H1 (cell line): ENCODE data around the gene SLC9A2. TPM values are rescaled to one million over a fixed set of nuclear protein-coding genes. Genes with fewer than 3 reads are reported as not detected.

Source experiments
- CTCF ChIA-PET: fragments of 300-600 bp; sonication (Branson Sonifier 250); formaldehyde crosslinking; loops from one replicate; lab custom pipeline; 2021; ENCODE audit not compliant: partially characterized antibody; lab: Charles Lee
- POLR2A ChIA-PET: fragments of 300-600 bp; sonication (Branson Sonifier 250); formaldehyde crosslinking; loops from one replicate; lab custom pipeline; 2021; ENCODE audit warnings: inconsistent platforms; ENCODE audit not compliant: partially characterized antibody; lab: Charles Lee
- DNase-seq, 2 experiments: peaks; one replicate each; pipeline versions ENCODE4 v3.0.0 to v3.0.0-alpha.2; 2010 to 2022; ENCODE audit warnings: low spot score in 2 of 2, low read depth in 1 of 2, mixed read lengths in 1 of 2
- FAIRE-seq: peaks from 2 replicates; lab custom pipeline; 2011; peaks lifted over from hg19 to GRCh38; lab: Jason Lieb, UNC
- H2AFZ ChIP-seq: 2 replicates; pipeline ENCODE4 v1.8.1; 2012; ENCODE audit warnings: low read length, inconsistent platforms
- H2AK5ac ChIP-seq: 2 replicates; pipeline ENCODE4 v1.6.1; 2013; ENCODE audit warnings: low read depth, low read length
- H2BK120ac ChIP-seq: replicated peaks from 2 replicates; pipeline ENCODE3; 2013; ENCODE audit warnings: low read depth, low read length, inconsistent platforms
- H2BK12ac ChIP-seq: 2 replicates; pipeline ENCODE4 v1.6.1; 2013; ENCODE audit warnings: low read depth, low read length
- H2BK15ac ChIP-seq: 2 replicates; pipeline ENCODE4 v1.6.1; 2013; ENCODE audit warnings: low read length
- H2BK20ac ChIP-seq: 2 replicates; pipeline ENCODE4 v1.6.1; 2013; ENCODE audit warnings: low read length
- H2BK5ac ChIP-seq: 2 replicates; pipeline ENCODE4 v1.6.1; 2013; ENCODE audit warnings: low read depth, low read length
- H3K14ac ChIP-seq: 2 replicates; pipeline ENCODE4 v1.6.1; 2013; ENCODE audit warnings: inconsistent platforms; ENCODE audit not compliant: insufficient read length
- H3K18ac ChIP-seq: 2 replicates; pipeline ENCODE4 v1.6.1; 2013; ENCODE audit warnings: low read length; ENCODE audit errors: extremely low read depth
- H3K23ac ChIP-seq: 2 replicates; pipeline ENCODE4 v1.6.1; 2013; ENCODE audit warnings: inconsistent platforms; ENCODE audit not compliant: insufficient read length
- H3K23me2 ChIP-seq: 2 replicates; pipeline ENCODE4 v1.6.1; 2013; ENCODE audit warnings: low read depth, low read length
- H3K27ac ChIP-seq: 2 replicates; pipeline ENCODE4 v1.6.1; 2011; ENCODE audit warnings: low read depth, low read length, inconsistent platforms
- H3K27me3 ChIP-seq, 4 experiments: replicated peaks in 1 of 4; 1 replicate in 1 of 4; 2 replicates in 3 of 4; pipeline versions ENCODE4 v1.6.1 to v1.8.1; 2011 to 2013; ENCODE audit warnings: low read length in 3 of 4, mild to moderate bottlenecking in 3 of 4, inconsistent platforms in 2 of 4, mixed read lengths in 2 of 4, moderate library complexity in 1 of 4; ENCODE audit not compliant: control insufficient read depth in 3 of 4, insufficient read depth in 3 of 4; ENCODE audit errors: extremely low read depth in 1 of 4
- H3K36me3 ChIP-seq, 4 experiments: 2 replicates each; pipeline versions ENCODE4 v1.6.1 to v1.8.1; 2011 to 2013; ENCODE audit warnings: mild to moderate bottlenecking in 4 of 4, low read length in 3 of 4, moderate library complexity in 2 of 4, control low read depth in 1 of 4, inconsistent platforms in 1 of 4; ENCODE audit not compliant: insufficient read depth in 4 of 4, control insufficient read depth in 2 of 4
- H3K4ac ChIP-seq: replicated peaks from 2 replicates; pipeline ENCODE3; 2013; ENCODE audit warnings: low read length, low read depth, mixed read lengths, inconsistent platforms; ENCODE audit not compliant: insufficient read length
- H3K4me1 ChIP-seq, 4 experiments: replicated peaks in 1 of 4; 1 replicate in 1 of 4; 2 replicates in 3 of 4; pipeline versions ENCODE4 v1.6.1 to v1.8.1; 2011 to 2013; ENCODE audit warnings: low read length in 3 of 4, inconsistent platforms in 2 of 4, mixed read lengths in 1 of 4; ENCODE audit not compliant: insufficient read depth in 4 of 4, control insufficient read depth in 3 of 4
- H3K4me2 ChIP-seq, 2 experiments: 2 replicates each; pipeline versions ENCODE4 v1.6.1 to v1.8.1; 2011 to 2013; ENCODE audit warnings: low read depth in 2 of 2, low read length in 2 of 2, control low read depth in 1 of 2, inconsistent platforms in 1 of 2, mild to moderate bottlenecking in 1 of 2; ENCODE audit not compliant: insufficient read depth in 1 of 2
- H3K4me3 ChIP-seq, 4 experiments: fragments of 200-600, 300-600 bp in 1 of 4; sonication (generic), shearing (Covaris generic), sonication (Bioruptor Twin) in 1 of 4; 2 replicates each; pipeline versions ENCODE4 v1.5.1 to v1.8.1; 2011 to 2016; ENCODE audit warnings: low read length in 4 of 4, low read depth in 3 of 4, control low read depth in 2 of 4, inconsistent platforms in 2 of 4, mild to moderate bottlenecking in 2 of 4, mixed read lengths in 1 of 4, moderate library complexity in 1 of 4; ENCODE audit not compliant: insufficient read depth in 2 of 4; ENCODE audit errors: extremely low read depth in 1 of 4
- H3K56ac ChIP-seq: replicated peaks from 2 replicates; pipeline ENCODE3; 2013; ENCODE audit warnings: low read depth, mild to moderate bottlenecking, mixed read lengths, low read length, inconsistent platforms; ENCODE audit not compliant: insufficient read length
- H3K79me1 ChIP-seq: 2 replicates; pipeline ENCODE4 v1.6.1; 2013; ENCODE audit warnings: low read depth, low read length, control low read depth
- H3K79me2 ChIP-seq, 2 experiments: 2 replicates each; pipeline versions ENCODE4 v1.6.1 to v1.8.1; 2012 to 2013; ENCODE audit warnings: low read length in 2 of 2, mild to moderate bottlenecking in 2 of 2, inconsistent platforms in 1 of 2; ENCODE audit not compliant: insufficient read depth in 2 of 2, control insufficient read depth in 1 of 2
- H3K9ac ChIP-seq, 4 experiments: replicated peaks in 1 of 4; 1 replicate in 1 of 4; 2 replicates in 3 of 4; pipeline versions ENCODE4 v1.6.1 to v1.8.1; 2011 to 2013; ENCODE audit warnings: low read depth in 3 of 4, low read length in 3 of 4, control low read depth in 2 of 4, mild to moderate bottlenecking in 2 of 4, moderate library complexity in 2 of 4, inconsistent platforms in 1 of 4; ENCODE audit errors: extremely low read depth in 1 of 4
- H3K9me3 ChIP-seq, 2 experiments: 2 replicates each; pipeline versions ENCODE4 v1.6.1 to v1.8.1; 2012 to 2013; ENCODE audit warnings: mild to moderate bottlenecking in 2 of 2, moderate library complexity in 2 of 2, control low read depth in 1 of 2, inconsistent platforms in 1 of 2, low read depth in 1 of 2, low read length in 1 of 2, mixed read lengths in 1 of 2; ENCODE audit not compliant: insufficient read depth in 2 of 2
- H4K20me1 ChIP-seq, 2 experiments: replicated peaks in 1 of 2; 2 replicates each; pipeline versions ENCODE3 to v1.8.1; 2011 to 2013; ENCODE audit warnings: inconsistent platforms in 2 of 2, low read length in 2 of 2, mild to moderate bottlenecking in 1 of 2; ENCODE audit not compliant: insufficient read depth in 2 of 2, control insufficient read depth in 1 of 2
- H4K5ac ChIP-seq: 2 replicates; pipeline ENCODE4 v1.6.1; 2013; ENCODE audit warnings: low read length, low read depth, mixed read lengths, inconsistent platforms; ENCODE audit not compliant: insufficient read length
- H4K8ac ChIP-seq: 2 replicates; pipeline ENCODE4 v1.8.0; 2013; ENCODE audit warnings: mild to moderate bottlenecking, moderate library complexity, low read length, inconsistent platforms; ENCODE audit not compliant: insufficient read depth; ENCODE audit errors: extremely low read depth
- H4K91ac ChIP-seq: replicated peaks from 2 replicates; pipeline ENCODE3; 2013; ENCODE audit warnings: low read length, mixed read lengths, inconsistent platforms; ENCODE audit not compliant: insufficient read length
- BCL11A ChIP-seq, 2 experiments: IDR thresholded peaks; one replicate each; pipeline ENCODE4 v1.6.1; 2011; ENCODE audit warnings: low read depth in 2 of 2, low read length in 2 of 2, mild to moderate bottlenecking in 2 of 2
- BRCA1 ChIP-seq: IDR thresholded peaks from 2 replicates; pipeline ENCODE4 v1.6.1; 2012; ENCODE audit warnings: low read depth, low read length, improper control_type of control experiment
- CHD2 ChIP-seq: IDR thresholded peaks from 2 replicates; pipeline ENCODE4 v1.6.1; 2012; ENCODE audit warnings: low read length, improper control_type of control experiment
- WGBS, 2 experiments: shearing (Covaris generic) in 1 of 2; methylation state at CpG; one replicate each; pipeline versions ENCODE4 v1.1.6 to v1.1.7; 2013 to 2015; ENCODE audit warnings: low lambda C conversion rate in 2 of 2, mixed read lengths in 2 of 2, inconsistent platforms in 1 of 2, low coverage in 1 of 2, missing lambda C conversion rate in 1 of 2; ENCODE audit not compliant: insufficient replicate concordance in 2 of 2, insufficient coverage in 1 of 2, insufficient read length in 1 of 2; ENCODE audit errors: extremely low coverage in 1 of 2, missing lambda C conversion rate in 1 of 2; 5-methylcytosine and 5-hydroxymethylcytosine counted together
- polyA plus RNA-seq, 7 experiments: library from polyadenylated mRNA; depleted of rRNA in 3 of 7; stranded (reverse) in 5 of 7; unstranded in 2 of 7; fragments of >200 nt in 5 of 7; fragments of 200-250 nt in 2 of 7; gene quantifications; 1 replicate in 5 of 7; 2 replicates in 1 of 7; 4 replicates in 1 of 7; pipeline versions ENCODE4 v1.2.1 to v1.2.3, GENCODE V29; 2011 to 2013; ENCODE audit warnings: missing spikeins in 2 of 7, mixed read lengths in 2 of 7
- total RNA-seq: library from RNA; stranded (reverse); fragmentation: NEBNext Ultra II Directional; extraction: Animal tissue kit (Norgen Biotek cat#: 25700); gene quantifications from 2 replicates; pipeline ENCODE4 v1.2.1, GENCODE V29; 2021

SLC9A2 gene
- total and polyA plus RNA-seq, 2 of the 8 experiments (the other 6 are each of a cell fraction or from before 2014, with no cell fraction given): 0.06 to 0.13 TPM

DNA sequence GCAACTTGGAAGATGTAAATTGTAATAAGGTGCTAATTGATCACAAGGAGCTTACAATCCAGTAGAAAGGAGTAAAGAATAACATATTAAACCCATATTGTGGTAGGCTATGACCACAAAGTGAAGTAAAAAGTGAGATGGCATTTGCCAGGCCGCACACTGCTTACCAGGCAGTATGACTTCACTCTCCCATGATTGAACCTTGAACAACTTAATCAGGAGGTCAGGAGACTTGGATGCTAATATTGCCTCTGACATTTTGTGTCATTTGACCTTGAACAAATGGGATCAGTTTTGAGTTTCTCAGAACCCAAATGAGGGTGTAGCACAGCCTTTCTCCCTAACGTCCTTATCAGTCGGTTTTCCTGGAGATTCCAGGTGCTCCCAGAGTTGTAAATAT lies 44.0 kb downstream of the SLC9A2 start:
- CTCF ChIA-PET: no interaction called here
- POLR2A ChIA-PET: no interaction called here
- no peak for TF ChIP-seq BRCA1
- TF ChIP-seq BCL11A (IDR thresholded peaks at IDR 0.05; ENCODE audit: low read depth in 2 of 2, low read length in 2 of 2): no peak
- TF ChIP-seq CHD2: no peak

More for the DNA sequence above, 44.0 kb downstream of the SLC9A2 start:
- Histone ChIP-seq H3K56ac (no peak overlapping the region), H3K4ac (no peak overlapping the region), H2BK12ac (no peak overlapping the region), H2BK5ac (no peak overlapping the region), H3K36me3 (no peaks in the 10 kb centered on the region), H2BK20ac (no peak overlapping the region), H4K5ac (no peak overlapping the region), H3K27ac (no peak overlapping the region), H3K4me1 (no peaks in the 10 kb centered on the region), H3K79me2 (no peaks in the 10 kb centered on the region), H2AFZ (no peak overlapping the region), H3K9ac (no peak overlapping the region), H2BK15ac (no peak overlapping the region), H2AK5ac (no peak overlapping the region), H3K27me3 (no peaks in the 10 kb centered on the region), H3K4me2 (no peak overlapping the region), H4K20me1 (no peaks in the 10 kb centered on the region), H3K23me2 (no peaks in the 10 kb centered on the region), H3K9me3 (0 out of 4 replicates have a peak, but pooled peaks cover 0 to 2% of the 10 kb centered on the region in 2 experiments), H2BK120ac (no peak overlapping the region), H3K23ac (no peak overlapping the region), H4K8ac (no peak overlapping the region), H3K14ac (no peak overlapping the region), H3K79me1 (no peaks in the 10 kb centered on the region), H3K4me3 (no peak overlapping the region), H3K18ac (no peak overlapping the region), H4K91ac (no peak overlapping the region)
- FAIRE-seq (no peak), DNase-seq (no peak)
- WGBS, 2 experiments: 89% methylated on average over 3 of the region's 3 CpGs; no CpG with 5 or more reads in 1 of the 2 experiments
